ENCODE measurements around the gene ARAP3. TPM values are rescaled to one million over a fixed set of nuclear protein-coding genes. Genes with fewer than 3 reads are reported as not detected.

Gene ARAP3
- total and polyA plus RNA-seq, 9 of the 15 experiments (the other 6 are each of a cell fraction or from before 2014, with no cell fraction given): 0.83 to 25.7 (median 6.4) TPM

- TF ChIP-seq ZHX1 (conservative IDR thresholded peaks at IDR 0.05; ENCODE audit: low read length) (no peak), ZNF431 (CRISPR knock-in tag; IDR thresholded peaks at IDR 0.05) (no peak), ZNF395 (CRISPR knock-in tag; IDR thresholded peaks at IDR 0.05) (no peak), FOXK1 (CRISPR knock-in tag; IDR thresholded peaks at IDR 0.05; ENCODE audit: borderline replicate concordance) (no peak), HOXB6 (CRISPR knock-in tag; IDR thresholded peaks at IDR 0.05; ENCODE audit: borderline replicate concordance) (no peak), NFE2 (IDR thresholded peaks at IDR 0.05; ENCODE audit: low read depth) (no peak), RREB1 (CRISPR knock-in tag; IDR thresholded peaks at IDR 0.05) (no peak), PHF20 (IDR thresholded peaks at IDR 0.05; ENCODE audit: partially characterized antibody) (no peak)
These were observed 24.6 kb downstream of the ARAP3 start (continued) for GRCh38 chr5:141657404-141657803.

Data from K562 (cell line).